Heart left ventricle (tissue), 13 donors: ENCODE results near the gene MYCBP2.

ENCODE experiments used
- CTCF ChIP-seq, 12 donors: fragments of 200-600 bp; sonication (generic) in 4 of 12; IDR thresholded peaks; one replicate each; pipeline versions ENCODE4 v1.5.0 to v1.8.0; 2018 to 2022; ENCODE audit warnings: antibody characterized with exemption in 12 of 12, mild to moderate bottlenecking in 5 of 12
- POLR2A ChIP-seq, 2 donors: fragments of 450-650 bp; IDR thresholded peaks; one replicate each; pipeline ENCODE4 v1.6.1; 2017; ENCODE audit warnings: antibody characterized with exemption in 2 of 2, mild to moderate bottlenecking in 2 of 2, moderate library complexity in 2 of 2
- donor health status: ischemic (EF 13 %, LVEDD 7.1; RV severe dilation, severe dysfunction).
- donor health status: DM: no; HTN: yes; CAD: no.
- donor health status: DM: no; HTN: no; CAD: no.
- donor health status: ischemic (EF 25% LVEDD 6.9; RV normal size, moderate dysfunction).
- donor health status: ischemic (EF 25% LVEDD 5.7; RV mildly dilated, moderate dysfunction).
- donor health status: ischemic (EF 35%, LVEDD 5.7; RV mildly dilated, moderate dysfunction).
- donor health status: nonischemic (EF 11% LVEDD 7.7; RV severe dilation, severe dysfunction).
- donor health status: DM: yes; HTN: yes; CAD: no.
- donor health status: PGD.
- donor health status: ischemic (EF 29% LVEDD 5.4; RV normal size, mild dysfunction).
- donor health status: nonischemic (EF 23%, LVEDD 6.1; RV moderate dilation, normal function).

DNA sequence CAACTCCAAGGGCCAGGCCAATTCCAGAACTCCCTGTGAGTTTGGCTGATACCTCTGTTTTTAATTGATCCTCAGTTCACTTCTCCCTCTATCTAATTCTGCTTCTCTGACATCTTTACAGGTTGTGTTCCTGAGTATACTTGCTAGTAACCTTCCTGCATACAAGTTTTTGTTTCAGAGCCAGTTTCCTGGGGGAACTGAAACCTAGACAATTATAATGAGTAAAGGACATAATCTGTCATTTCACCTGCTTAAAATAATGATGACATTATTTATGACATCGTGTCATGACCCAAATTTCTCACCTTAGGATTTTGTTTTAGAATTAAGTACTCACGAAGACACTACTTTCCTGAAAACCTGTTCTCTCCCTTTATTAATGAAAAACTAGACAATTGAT, 12.5 kb upstream of the MYCBP2 start:
- TF ChIP-seq CTCF (IDR thresholded peaks at IDR 0.05), result no peak
- no peak for TF ChIP-seq POLR2A (IDR thresholded peaks at IDR 0.05)
